ENCODE data around the gene FER.

FER gene

GRCh38 chr5:108881133-108881532, 133.4 kb downstream of the FER start:
- DNase-seq (ENCODE audit: low read depth) = no peak

GRCh38 chr5:108884736-108885135, 137.0 kb downstream of the FER start:
- DNase-seq (ENCODE audit: low read depth) = peak; percentile 22

- DNase-seq (ENCODE audit: low read depth) = no peak
Measured at GRCh38 chr5:108898257-108898656, 150.6 kb downstream of the FER start.

DNA sequence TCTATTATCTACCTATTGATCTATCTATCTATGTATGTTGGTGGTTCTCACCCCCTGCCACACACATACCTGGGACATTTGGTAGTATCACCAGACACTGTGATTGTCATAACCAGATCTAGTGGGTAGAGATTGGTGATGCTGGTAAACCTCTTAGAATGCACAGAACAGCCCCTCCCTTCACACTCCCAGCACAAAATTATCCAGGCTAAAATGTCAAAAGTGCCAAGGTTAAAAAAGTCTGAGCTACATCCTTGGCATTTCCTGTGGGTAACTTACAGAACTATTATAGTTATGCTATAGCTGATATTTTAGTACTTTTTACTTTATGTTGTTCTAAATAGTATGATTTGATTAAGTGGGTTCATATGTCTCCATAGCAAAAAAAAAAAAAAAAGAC, 151.0 kb downstream of the FER start:
- no peak for DNase-seq (ENCODE audit: low read depth)

DNA sequence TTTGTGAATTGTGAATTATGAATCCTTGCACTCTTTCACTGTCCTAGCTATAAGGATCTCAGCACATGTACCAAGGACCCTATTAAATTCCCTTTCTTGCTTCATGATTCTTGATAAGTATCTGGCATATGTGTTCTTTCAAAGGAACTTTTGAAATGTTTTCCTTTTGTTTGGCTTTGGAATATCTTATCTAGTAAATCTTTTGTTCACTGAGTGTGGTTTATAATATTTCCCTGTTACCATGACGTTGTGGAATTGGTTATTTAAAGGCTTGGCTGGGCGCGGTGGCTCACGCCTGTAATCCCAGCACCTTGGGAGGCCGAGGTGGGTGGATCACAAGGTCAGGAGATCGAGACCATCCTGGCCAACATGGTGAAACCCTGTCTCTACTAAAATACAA, 151.5 kb downstream of the FER start:
- peak; percentile 55 for DNase-seq (ENCODE audit: low read depth)

- DNase-seq (ENCODE audit: low read depth) = no peak
Measured at GRCh38 chr5:108900668-108901067, 153.0 kb downstream of the FER start.

DNA sequence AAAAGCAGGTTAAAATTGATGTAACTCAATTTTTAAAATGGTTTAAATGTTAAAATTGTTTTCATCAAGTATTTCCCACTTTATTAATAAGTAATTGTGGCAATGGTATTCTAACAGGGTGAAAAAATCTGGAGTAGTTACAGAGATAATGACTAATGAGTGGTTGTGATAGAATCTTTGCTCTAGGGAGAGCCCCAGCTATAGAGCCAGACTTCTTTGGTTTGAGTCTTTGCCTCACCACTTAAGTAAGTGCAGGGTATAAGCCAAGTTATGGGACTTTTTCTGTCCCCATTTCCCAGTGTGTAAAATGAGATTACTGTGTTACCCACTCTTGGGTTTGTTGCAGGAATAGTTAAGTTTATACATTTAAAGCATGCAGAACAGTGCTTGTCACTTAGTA, 158.1 kb downstream of the FER start:
- DNase-seq (ENCODE audit: low read depth) = peak; percentile 39

GRCh38 chr5:108910627-108911026, 162.9 kb downstream of the FER start:
- DNase-seq (ENCODE audit: low read depth) = no peak

DNA sequence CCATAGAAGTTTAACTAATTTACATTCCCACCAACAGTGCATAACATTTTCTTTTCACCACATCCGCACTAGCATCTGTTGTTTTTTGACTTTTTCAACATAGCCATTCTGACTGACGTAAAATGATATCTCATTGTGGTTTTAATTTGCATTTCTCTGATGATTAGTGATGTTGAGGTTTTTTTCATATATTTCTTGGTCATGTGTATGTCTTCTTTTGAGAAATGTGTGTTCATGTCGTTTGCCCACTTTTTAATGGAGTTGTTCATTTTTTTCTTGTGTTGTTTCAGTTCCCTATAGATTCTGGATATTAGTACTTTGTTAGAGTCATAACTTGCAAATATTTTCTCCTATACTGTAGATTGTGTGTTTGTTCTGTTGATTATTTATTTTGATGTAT, 163.4 kb downstream of the FER start:
- DNase-seq (ENCODE audit: low read depth) = no peak

DNA sequence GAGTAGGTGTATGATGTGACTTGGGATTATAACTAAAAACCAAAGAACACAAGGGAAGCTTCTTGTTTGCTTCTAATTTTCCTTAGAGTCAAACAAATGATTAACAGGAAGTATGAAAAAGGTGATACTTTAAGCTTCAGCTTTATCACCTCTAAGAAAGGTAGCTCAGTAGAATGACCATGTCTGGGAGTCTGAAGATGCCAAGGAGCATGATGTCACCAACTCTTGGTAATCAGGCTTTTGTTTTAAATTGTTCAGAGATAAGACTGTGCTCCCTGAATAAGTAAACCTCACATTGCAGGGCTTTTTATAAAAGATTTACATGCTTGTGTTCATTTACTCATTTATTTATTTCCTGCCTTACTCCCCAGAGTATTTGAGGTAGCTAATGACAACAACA, 169.9 kb downstream of the FER start:
- DNase-seq (ENCODE audit: low read depth) = peak; percentile 41

GRCh38 chr5:108919591-108920326, 172.1 kb downstream of the FER start:
- no peak for DNase-seq (ENCODE audit: low read depth)

DNA sequence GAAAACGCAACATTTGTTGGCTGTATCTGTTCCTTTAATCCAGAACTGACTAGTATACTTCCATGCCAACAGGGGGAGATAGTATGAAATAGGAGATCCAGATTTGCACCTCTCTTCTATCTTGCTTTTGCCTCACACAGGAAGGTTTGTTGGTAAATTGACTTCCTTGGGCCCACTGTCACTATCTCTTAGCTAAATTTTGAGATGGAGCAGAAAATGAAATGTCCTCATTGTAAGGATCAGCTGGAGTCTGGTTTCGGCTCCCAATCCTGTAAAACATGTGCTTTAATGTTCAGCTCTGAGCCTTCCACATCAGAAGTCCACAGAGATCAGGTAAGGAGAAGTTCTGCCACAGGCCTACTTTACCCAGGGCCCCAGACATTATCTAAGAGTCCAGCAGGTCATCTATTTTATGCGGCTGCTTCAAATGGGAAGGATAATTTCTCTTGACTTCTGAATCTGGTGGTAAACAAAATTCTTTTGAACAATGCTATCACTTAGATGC, 176.8 kb downstream of the FER start:
- no peak for DNase-seq (ENCODE audit: low read depth)

GRCh38 chr5:108925073-108925472, 177.4 kb downstream of the FER start:
- DNase-seq (ENCODE audit: low read depth) = no peak

DNA sequence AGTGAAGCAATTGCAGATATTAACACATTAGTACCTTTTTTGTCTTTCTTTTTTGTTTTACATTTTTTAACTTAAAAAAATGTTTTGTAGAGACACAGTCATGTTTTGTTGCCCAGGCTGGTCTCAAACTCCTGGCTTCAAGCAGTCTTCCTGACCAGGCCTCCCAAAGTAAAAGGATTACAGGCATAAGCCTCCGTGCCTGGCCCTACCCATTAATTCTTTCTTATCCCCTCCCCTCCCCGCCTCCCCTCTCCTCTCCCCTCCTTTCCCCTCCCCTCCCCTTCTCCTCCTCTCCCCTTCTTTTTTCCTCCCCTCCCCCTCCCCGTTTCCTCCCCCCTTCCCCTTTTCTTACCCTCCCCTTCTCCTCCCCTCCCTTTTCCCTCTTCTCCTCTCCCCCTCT, 182.4 kb downstream of the FER start:
- DNase-seq (ENCODE audit: low read depth) = no peak

DNA sequence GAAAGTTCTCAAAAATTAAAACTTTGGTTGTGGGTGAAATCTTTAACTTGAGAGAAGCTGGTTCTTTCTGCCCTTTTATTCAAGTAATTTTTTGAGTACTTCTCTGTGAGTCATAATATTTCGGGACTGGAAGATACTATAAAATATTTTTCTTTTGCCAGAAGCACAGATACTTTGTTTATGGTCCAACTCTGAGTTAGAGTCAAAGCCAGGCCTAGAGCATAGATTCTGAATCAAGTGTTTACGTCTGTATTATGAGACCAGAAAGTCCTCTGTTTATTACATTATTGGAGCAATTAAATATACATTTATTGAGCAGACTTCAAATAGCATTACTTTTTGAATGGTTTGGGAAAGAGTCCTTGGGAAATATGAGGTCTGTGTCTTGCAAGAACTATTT, 187.9 kb downstream of the FER start:
- DNase-seq (ENCODE audit: low read depth) = no peak

DNA sequence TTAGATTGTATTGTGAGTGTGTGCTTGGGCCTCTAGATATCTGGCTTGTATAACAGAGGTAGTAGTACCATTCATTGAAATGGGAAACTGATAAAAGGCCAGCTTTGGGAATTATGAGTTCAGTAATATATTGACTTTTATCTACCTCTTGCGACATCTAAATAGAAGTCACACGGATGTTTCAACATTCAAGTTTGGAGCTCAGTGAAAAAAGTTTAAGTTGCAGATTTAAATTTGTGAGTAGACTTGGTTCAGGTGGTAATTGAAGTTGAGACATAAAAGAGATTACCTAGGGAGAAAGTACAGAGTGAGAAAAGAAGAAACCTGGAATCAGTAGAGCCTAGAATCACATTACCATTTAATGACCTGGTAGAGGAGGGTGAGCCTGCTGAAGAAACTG, 189.5 kb downstream of the FER start:
- peak; percentile 18 for DNase-seq (ENCODE audit: low read depth)

- DNase-seq (ENCODE audit: low read depth) = no peak
Measured at GRCh38 chr5:108940506-108940905, 192.8 kb downstream of the FER start.

DNA sequence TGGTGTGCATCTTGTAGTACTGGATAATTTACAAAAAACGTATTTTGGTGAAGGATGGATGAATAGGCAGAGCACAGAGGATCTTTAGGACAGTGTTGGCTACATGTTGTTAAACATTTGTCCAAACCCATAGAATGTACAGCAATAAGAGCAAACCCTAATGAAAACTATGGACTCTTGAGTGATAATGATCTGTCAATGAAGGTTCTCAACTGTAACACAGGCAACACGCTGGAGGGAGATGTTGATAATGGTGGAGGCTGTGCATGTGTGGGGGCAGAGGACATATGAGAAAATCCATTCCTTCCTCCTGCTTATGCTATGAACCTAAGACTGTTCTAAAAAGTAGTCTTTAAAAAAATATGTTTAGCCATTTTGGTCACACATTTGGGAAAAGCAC, 194.0 kb downstream of the FER start:
- no peak for DNase-seq (ENCODE audit: low read depth)

DNA sequence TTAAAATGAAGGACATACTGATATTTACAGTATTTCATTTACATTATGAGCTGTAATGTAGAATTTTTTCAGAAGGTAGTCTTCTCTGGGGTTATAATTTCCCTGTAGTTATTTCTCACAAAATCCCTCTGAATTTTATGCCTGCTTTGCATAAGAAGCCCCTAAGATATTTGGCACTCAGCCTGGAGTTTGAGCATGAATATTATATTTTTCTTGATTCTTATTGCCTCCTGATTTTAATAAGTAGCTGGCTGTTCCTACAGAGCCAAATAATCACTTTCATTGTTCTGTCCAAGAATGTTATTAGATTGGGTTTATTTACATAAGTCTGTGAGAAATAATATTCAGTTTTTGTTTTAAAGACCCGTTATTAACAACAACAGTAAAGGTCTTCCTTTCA, 195.0 kb downstream of the FER start:
- no peak for DNase-seq (ENCODE audit: low read depth)

DNA sequence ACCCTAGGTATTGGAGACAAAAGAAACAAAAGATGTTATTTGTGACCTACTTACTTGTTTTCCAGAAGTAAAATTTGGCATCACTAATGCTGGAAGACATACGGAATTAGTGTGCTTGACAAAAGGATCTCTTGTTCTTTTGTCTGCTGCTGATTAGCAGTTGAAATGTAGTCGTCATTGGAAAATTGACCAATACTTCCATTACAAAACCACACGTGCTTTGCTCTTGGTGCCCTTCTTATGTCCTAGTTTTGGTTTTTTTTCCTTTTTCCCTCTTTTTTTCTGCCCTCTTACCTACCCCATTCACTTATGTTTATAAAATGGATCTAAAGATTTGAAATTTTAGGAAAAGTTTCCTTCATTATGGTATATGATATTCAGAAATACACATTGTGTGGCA, 197.4 kb downstream of the FER start:
- no peak for DNase-seq (ENCODE audit: low read depth)

DNA sequence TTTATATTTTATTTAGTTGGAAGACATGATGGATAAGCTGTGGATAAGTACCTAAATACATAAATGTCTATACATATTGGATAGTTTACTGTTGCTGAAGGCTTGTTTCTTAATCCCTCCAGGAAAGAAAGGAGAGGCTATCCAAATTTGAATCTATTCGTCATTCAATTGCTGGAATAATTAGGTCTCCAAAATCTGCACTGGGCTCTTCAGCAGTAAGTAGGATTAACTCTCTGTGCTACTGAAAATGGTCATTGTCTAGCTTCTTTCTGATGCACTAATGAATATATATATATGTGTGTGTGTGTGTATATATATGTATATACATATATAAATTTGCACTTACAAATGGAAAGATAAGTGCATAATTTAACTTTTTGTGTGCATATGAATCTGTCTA, 198.3 kb downstream of the FER start:
- no peak for DNase-seq (ENCODE audit: low read depth)

DNA sequence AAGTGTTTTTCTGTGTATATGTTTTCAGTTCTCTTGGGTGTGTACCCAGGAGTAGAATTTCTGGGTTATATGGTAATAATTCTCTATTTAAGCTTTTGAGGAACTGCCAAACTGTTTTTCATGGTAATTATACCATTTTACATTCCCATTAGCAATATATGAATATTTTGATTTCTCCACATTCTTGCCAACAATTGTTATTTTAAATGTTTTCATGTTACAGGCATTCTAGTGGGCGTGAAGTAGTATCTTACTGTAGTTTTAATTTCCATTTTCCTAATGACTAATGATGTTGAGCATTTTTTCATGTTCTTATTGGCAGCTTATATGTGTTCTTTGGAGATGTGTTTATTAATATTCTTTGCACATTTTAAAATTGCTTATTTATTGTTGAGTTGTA, 199.5 kb downstream of the FER start:
- DNase-seq (ENCODE audit: low read depth) = no peak

DNA sequence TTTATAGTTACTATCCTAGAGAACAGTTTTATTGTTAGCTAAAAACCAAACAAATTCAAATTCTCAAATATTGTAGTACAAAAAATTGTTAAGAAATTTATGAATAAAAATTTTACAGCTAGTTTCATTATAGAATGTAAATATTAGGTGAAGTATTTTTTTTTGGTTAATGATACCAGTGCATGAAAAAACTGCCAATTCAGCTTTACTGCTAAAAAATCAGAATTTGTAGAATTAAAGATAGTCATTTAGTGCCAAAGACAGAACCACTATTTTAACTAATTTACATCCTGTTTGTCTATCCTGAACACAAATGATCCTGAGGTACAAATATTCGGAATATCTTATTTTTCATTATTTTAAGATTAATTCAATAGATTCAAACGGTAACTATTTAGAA, 202.6 kb downstream of the FER start:
- DNase-seq (ENCODE audit: low read depth) = no peak

GRCh38 chr5:108953940-108954339, 206.2 kb downstream of the FER start:
- DNase-seq (ENCODE audit: low read depth) = peak; percentile 14
